ENCODE results near the gene CACHD1.

DNA sequence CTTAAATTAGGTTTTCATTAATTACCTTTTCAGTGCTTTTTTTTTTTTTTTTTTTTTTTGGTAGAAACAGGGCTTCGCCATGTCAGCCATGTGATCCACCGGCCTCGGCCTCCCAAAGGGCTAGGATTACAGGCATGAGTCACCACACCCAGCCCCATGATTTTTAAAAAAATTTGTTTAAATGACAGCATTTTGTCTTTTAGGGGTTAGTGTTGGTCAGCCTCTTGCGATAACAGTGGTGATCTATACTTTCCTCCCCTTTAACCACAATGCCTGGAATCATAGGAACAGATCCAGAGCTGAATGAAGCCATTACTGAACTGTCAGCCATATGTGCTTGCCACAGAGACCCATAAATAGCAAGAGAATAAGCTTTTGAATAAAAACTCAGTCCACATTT lies 73.9 kb downstream of the CACHD1 start:
- no peak for TF ChIP-seq POLR2A (IDR thresholded peaks at IDR 0.05; ENCODE audit: low read length)
- no peak for TF ChIP-seq GATA1 (IDR thresholded peaks at IDR 0.05; ENCODE audit: low read depth, low read length)

Measured in erythroblast (primary cell).